Measurements from ENCODE around the gene RNF183.

DNA sequence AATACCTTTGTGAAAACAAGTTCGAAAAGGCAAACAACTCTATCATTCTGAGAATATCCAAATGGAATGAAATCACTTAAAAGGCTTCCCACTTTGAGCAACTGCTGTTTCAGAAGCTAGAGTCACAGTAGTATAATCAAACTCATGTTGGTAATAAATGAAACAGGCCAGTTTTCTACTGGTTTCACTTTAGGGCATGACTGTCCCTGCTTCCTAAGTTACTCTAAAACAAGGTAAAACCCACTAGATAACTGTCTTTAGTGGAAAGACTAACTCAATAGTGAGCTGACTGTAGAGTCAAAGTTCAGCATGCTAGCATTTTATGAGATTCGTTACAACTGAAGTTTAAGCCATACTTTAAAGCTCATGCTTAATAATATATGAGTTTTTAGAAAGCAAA is 33.8 kb downstream of the RNF183 start:
- no peak for TF ChIP-seq CTCF (IDR thresholded peaks at IDR 0.05; ENCODE audit: insufficient read depth, low read length, poor library complexity, severe bottlenecking)
- no peak for TF ChIP-seq EZH2phosphoT487 (conservative IDR thresholded peaks at IDR 0.05; ENCODE audit: low read length)
